Fibroblast of lung (primary cell): ENCODE measurements around the gene TAOK1.

ENCODE experiments used
- EZH2 ChIP-seq: IDR thresholded peaks from 2 replicates; pipeline ENCODE4 v1.5.1; 2012; ENCODE audit warnings: low read length, control low read depth, mild to moderate bottlenecking; ENCODE audit errors: missing control alignments
- TF ChIP-seq, protein P1 (sequence below), 2 donors: IDR thresholded peaks in 1 of 2; conservative IDR thresholded peaks in 1 of 2; 1 replicate in 1 of 2; 2 replicates in 1 of 2; pipeline ENCODE4 v1.5.1; 2011 to 2012; ENCODE audit warnings: low read length in 2 of 2, control low read depth in 1 of 2, inconsistent platforms in 1 of 2, low read depth in 1 of 2, mild to moderate bottlenecking in 1 of 2

DNA sequence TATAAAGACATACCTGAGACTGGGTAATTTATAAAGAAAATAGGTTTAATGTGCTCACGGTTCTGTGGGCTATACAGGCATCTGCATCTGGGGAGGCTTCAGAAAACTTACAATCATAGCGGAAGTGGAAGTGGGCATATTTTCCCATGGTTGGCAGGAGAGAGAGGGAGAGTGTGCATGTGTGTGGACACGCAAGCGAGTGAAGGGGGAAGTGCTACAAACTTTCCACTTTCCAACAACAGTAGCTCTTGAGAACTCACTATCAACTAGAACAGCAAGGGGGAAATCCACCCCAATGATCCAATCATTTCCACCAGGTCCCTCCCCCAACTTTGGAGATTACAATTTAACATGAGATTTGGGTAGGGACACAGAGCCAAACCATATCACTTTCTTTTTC is 11.1 kb downstream of the TAOK1 start:
- TF ChIP-seq, protein P1, sequence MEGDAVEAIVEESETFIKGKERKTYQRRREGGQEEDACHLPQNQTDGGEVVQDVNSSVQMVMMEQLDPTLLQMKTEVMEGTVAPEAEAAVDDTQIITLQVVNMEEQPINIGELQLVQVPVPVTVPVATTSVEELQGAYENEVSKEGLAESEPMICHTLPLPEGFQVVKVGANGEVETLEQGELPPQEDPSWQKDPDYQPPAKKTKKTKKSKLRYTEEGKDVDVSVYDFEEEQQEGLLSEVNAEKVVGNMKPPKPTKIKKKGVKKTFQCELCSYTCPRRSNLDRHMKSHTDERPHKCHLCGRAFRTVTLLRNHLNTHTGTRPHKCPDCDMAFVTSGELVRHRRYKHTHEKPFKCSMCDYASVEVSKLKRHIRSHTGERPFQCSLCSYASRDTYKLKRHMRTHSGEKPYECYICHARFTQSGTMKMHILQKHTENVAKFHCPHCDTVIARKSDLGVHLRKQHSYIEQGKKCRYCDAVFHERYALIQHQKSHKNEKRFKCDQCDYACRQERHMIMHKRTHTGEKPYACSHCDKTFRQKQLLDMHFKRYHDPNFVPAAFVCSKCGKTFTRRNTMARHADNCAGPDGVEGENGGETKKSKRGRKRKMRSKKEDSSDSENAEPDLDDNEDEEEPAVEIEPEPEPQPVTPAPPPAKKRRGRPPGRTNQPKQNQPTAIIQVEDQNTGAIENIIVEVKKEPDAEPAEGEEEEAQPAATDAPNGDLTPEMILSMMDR (conservative IDR thresholded peaks at IDR 0.05 in 1 of 2, IDR thresholded peaks at IDR 0.05 in 1 of 2; ENCODE audit: low read depth in 1 of 2, low read length in 2 of 2) = no peak
- no peak for TF ChIP-seq EZH2
